HG03196 (cell line): ENCODE measurements around the gene MDGA2.
A peak's percentile ranks its signal among the peaks of the same experiment; 100 is the strongest.
"Not testable (repeated sequence)": the region's sequence is repeated elsewhere in the genome, so short reads cannot be mapped to it uniquely, and the experiment has no call there.

Experiments used
- ATAC-seq: cut with Tn5 transposase; IDR thresholded peaks from one replicate; pipeline ENCODE4 v1.9.1; 2021; ENCODE audit not compliant: unreplicated experiment

MDGA2 gene

DNA sequence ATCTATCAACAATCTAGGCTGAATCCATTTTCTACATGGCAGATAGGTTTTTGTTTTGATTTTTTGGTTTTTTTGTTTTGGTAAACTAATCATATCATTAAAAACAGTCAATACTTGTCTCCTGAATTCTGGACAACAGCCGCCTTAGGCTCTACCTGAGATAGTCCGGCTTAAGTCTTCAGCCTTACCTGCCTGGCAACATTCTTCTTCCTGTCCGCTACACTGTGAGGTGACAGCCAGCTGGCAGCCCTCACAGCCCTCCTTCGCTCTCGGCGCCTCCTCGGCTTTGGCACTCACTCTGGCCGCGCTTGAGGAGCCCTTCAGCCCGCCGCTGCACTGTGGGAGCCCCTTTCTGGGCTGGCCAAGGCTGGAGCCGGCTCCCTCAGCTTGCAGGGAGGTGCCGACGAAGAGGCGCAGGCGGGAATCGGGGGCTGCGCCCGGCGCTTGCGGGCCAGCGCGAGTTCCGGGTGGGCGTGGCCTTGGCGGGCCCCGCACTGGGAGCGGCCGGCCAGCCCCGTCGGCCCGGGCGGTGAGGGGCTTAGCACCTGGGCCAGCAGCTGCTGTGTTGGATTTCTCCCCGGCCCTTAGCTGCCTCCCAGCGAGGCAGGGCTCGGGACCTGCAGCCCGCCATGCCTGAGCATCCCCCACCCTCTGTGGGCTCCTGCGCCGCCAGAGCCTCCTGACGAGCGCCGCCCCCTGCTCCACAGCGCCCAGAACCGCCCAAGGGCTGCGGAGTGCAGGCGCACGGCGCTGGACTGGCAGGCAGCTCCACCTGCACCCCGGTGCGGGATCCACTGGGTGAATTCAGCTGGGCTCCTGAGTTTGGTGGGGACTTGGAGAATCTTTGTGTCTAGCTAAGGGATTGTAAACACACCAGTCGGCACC is 49.0 kb downstream of the MDGA2 start:
- no peak for ATAC-seq

GRCh38 chr14:47624126-47624525 is 51.3 kb downstream of the MDGA2 start:
- ATAC-seq = not testable (repeated sequence)

GRCh38 chr14:47619392-47619791 is 56.0 kb downstream of the MDGA2 start:
- ATAC-seq = no peak

DNA sequence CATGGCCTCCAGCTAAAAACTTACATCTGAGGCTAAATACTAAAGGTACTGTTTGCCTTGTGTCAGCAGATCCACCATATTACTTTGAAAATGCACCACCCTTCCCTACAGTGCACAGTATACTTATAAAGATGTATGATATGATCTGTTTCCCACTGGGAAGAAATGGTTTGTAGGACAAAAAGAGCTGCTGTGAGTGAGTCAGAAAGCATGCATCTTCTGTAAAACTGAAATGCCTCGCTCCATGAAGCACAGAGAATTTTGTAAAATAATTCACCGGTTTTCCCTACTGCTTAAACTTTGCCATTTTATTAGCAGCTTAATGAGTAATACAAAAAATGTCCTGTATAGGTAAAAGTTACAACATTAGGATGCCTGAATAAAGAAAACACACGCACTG is 68.8 kb downstream of the MDGA2 start:
- no peak for ATAC-seq

DNA sequence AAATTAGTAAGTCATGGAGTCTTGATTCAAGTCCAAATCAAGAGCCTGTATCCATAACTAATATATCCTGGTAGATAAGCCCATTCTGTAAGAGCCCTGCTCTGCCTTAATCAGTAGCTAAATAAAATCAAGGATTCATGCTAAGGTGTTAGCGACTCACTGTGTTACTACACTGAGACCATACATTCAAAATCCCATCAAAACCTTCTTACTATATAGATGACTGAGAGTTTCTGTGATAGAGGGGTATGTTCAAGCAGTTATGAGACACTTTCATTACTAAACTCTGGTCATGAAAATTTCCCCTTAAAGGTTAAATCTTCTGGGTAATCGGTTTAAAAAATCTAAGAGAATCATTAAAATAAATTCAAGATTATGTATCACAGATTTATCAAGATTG is 78.5 kb downstream of the MDGA2 start:
- ATAC-seq = no peak

GRCh38 chr14:47596232-47596631 is 79.2 kb downstream of the MDGA2 start:
- peak; percentile 85 for ATAC-seq

DNA sequence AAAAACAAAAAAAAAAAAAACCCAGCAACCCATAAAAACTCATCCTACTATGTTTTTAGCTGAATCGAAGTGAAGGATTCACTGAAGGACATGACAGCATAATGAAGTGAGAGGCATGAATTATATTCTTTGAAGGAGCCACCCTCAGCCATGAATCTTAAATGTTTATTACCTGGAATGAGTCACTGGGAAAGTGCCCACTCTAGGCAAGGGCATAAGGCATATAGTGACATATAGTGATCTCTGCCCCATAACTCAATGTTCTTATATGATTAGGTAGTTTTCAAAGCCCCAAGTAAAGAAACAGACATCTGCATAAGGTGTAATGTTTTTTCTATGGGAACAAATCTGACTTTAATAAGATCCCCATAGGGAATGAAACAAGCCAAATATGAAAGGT is 79.9 kb downstream of the MDGA2 start:
- no peak for ATAC-seq

DNA sequence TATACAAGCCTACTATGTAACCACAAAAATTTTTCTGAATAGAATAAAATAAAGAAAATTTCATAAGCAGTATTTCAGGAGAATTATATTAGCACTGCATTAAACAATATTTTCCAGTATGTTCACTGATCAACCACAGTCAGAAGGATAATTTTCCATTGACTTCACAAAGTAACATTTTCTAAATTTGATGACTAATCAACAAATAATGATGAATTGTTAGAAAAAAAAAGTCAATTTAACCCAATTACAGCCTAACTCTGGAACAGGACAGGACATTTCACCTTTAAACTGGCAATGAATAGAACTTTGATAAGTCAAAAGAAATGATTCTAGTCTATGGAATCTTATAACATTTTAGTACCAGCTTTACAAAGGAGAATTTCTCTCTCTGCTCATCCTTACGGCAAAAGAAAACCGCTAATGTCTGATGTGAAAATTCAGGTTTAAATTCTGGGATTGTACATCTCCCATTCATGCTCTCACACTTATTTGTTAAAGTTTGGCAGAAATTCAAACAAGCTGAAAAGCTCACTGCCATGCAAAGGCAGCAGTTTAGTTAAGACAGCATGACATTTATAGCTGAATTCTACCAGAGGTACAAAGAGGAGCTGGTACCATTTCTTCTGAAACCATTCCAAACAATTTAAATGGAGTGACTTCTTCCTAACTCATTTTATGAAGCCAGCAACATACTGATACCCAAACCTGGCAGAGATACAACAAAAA is 84.5 kb downstream of the MDGA2 start:
- ATAC-seq = no peak

- ATAC-seq = no peak
Observed at GRCh38 chr14:47585447-47585846, 90.0 kb downstream of the MDGA2 start.

- no peak for ATAC-seq
Observed at GRCh38 chr14:47567273-47567672, 108.1 kb downstream of the MDGA2 start.

DNA sequence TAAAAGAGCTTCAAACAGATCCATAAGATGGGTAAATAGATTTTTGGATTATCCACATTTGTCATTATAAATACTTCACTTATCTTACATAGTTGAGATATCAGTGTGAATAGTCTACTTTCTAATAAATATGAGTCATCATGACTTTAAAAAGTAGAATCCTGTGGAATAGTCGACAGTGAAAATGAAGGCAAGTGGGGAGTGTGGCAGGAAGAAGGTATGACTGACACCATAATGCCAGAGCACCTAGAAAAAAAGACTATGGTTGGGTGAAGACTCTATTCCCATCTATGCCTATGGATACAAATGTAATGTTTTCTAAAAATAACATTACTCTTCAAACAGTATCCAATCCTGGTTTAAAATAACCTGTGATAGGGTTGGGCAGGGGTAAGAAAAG is 117.5 kb downstream of the MDGA2 start:
- ATAC-seq = no peak

- ATAC-seq = no peak
Observed at GRCh38 chr14:47555333-47555732, 120.1 kb downstream of the MDGA2 start.

- no peak for ATAC-seq
Observed at GRCh38 chr14:47549886-47550285, 125.5 kb downstream of the MDGA2 start.

GRCh38 chr14:47543459-47543858 is 131.9 kb downstream of the MDGA2 start:
- ATAC-seq = no peak

DNA sequence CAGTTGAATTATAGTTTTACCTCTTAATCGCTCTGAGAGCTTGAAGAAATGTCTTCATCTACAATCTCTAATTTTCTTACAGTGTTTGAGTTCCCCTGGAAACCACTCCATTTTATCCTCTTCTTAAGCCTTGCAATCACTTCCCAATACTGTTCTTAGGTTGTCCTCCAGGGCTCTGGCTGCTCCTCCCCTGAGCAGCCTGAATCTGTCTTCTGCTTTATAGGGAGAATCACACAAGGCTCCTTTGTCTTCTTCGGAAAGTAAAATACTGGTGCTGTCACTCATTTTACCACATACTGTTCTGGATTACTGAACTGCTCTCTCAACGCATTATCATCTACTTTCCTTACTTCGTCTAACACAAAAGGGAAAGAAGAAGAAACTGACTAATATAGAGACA is 133.7 kb downstream of the MDGA2 start:
- no peak for ATAC-seq

DNA sequence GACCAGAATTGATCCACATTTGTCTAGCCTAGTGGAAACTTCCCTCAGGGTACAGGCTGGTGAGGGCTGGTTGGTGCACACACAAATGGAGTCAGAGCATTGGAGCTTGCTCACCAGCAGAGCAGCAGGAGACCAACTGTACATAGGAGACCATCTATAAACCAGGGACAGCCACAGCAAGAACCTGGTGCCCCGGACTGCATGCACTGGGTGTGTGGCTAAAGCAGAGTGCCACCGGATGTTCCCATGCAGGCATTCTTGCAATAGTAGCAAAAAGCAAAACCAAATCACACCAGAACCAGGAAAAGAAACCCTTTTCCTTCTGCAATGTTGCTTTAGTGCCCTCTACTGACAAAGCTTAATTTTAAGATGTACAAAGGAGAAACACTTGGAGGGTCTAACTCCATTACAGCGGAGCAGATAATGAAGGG is 136.4 kb downstream of the MDGA2 start:
- no peak for ATAC-seq

- no peak for ATAC-seq
Observed at GRCh38 chr14:47536341-47536740, 139.1 kb downstream of the MDGA2 start.

- no peak for ATAC-seq
Observed at GRCh38 chr14:47526591-47527244, 148.7 kb downstream of the MDGA2 start.

- ATAC-seq = no peak
Observed at GRCh38 chr14:47524524-47524923, 150.9 kb downstream of the MDGA2 start.

DNA sequence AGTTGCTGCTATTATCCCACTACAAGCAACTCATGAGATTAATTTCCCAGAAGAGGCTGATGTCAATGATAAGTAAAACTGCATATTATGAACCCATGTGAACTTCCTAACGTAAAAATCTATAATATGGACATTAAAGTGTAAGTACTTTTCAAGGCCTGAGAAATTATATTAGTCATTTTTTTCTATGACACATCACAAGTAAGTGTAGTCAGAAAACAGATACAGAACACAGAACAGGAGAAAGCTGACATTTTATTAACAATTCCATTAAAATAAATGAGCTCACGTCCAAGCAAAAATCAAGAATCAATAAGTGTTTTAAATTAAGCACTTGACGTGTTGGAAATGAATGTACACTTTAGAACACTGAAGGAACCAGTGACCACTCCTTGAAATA is 155.0 kb downstream of the MDGA2 start:
- ATAC-seq = no peak

GRCh38 chr14:47511829-47512228 is 163.6 kb downstream of the MDGA2 start:
- ATAC-seq = no peak

DNA sequence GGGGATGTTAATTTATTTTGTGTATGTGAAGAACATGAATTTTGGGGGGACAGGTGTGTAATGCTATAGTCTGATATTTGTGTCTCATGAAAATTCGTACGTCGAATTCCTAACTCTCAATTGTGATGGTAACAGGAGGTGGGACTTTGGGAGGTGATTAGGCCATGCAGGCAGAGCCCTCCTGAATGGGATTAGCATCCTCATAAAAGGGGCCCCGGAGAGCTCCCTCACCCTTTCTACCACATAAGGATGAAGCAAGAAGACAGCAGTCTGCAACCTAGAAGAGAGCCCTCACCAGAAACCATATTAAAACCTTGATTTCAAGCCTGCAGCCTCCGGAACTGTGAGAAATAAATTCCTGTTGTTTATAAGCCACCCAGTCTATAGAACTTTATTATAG is 165.4 kb downstream of the MDGA2 start:
- no peak for ATAC-seq
